ENCODE measurements around the gene DPH3.
A peak's percentile ranks its signal among the peaks of the same experiment; 100 is the strongest.

Gene DPH3

DNA sequence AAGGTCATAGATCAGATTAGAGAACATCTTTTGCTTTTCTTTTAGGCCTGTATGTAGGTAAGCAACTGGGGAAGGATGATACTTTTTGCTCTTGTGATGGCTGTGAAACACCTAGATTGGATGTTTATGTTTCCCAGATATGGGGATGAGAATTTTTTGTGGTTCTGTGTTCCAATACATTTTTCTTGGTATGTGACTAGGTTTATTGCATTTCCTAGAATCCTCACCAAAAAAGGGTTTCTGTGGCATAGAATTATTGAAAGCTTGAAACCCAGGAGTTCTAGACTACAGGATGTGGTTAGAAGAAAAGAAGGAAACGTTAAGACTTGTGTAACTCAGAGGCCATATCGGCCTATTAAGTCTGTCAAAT lies 26.1 kb upstream of the DPH3 start:
- DNase-seq (ENCODE audit: low spot score), result no peak

DNA sequence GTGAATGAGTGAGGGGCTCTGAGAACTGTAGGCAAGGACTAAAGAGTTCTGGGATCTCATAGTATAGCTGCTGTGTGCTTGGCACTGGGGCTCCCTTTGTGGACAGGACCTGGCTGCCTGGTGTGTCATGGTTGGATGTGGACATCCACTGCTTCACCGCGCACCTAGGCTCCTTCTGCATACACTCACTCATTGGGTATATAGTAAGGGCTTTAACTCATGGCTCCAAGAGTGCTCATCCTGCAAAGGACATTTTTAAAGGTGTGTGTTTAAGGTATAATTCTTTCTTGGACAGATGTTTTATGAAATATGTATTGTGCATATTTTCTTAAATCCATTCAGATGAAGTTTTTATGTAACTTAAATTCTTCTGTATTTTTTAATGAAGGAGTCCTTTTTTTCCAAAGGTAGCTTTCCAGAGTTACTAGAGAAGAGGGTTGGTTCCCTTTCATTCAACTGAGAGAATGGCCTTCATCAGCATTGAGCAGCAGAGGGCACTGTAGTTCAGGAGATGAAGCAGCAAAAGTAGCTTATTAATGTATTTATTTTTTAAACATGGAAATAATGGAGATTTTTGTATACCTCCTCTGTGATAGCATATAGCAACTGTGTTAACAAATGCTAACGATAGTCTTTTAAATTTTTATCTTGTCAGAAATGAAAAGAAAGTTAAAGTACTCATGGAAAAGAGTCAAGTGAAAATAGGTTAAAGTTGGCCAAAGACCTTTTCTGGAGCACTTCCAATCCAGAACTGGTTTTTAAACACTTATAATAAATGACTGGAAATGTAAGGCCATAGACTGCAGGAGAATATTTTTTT lies 25.5 kb upstream of the DPH3 start:
- DNase-seq (ENCODE audit: low spot score), result peak; percentile 47

- no peak for DNase-seq (ENCODE audit: low spot score)
Measured at GRCh38 chr3:16289144-16289889, 24.6 kb upstream of the DPH3 start.

DNA sequence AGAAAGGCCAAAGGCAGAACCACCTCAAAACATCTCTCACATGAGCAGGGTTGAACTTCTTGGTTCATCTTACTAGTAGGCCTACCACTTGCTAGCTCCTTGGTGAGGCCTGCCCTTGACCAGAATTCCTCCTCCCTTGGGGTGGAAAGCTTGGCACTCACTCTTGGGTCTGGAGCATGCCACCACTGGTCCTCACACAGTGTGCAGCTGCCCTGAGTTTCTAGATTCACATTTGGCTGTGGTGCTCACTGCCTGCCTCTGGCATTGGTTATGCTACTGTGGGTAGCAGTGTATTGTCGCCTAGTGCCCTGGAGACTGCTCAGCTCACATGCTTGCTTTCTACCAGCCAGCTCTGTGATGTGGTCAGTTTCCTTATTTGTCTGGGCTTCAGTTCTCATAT lies 23.9 kb upstream of the DPH3 start:
- DNase-seq (ENCODE audit: low spot score), result no peak

DNA sequence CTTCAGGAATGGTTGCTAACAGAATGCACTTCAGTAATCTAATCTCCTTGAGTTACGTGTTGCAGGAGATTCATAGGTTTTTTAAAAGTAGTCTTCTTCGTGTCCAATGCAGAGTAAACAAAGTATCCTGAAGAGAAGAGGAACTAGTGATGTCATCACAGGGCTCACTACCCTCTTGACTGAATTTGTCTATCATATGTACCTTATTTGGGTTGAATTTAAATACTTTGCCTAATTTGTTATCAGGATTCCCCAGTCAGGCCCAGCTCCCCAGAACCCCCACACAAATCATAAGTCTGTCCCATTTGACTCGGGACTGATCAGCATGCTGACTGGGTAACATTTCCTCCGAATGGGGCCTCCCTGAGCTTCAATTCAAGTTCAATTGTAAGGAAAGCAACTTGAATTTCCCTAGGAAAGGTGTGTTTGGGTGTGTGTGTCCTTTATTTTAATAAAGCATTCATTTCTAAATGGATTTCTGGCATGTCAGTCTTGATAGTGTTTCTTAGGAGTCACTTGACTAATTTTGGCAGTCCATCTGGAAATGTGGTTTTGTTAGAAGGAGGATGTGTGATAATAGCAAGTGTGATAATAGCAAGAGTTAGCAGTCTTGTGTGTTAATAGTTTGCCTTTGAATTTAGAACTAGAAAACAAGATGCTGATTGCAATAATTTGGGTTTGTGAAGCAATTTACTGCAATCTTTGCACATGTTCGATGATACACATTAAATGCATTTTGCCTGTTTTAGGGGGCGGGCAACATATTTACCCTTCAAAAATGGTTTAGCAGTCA lies 22.2 kb upstream of the DPH3 start:
- no peak for DNase-seq (ENCODE audit: low spot score)

DNA sequence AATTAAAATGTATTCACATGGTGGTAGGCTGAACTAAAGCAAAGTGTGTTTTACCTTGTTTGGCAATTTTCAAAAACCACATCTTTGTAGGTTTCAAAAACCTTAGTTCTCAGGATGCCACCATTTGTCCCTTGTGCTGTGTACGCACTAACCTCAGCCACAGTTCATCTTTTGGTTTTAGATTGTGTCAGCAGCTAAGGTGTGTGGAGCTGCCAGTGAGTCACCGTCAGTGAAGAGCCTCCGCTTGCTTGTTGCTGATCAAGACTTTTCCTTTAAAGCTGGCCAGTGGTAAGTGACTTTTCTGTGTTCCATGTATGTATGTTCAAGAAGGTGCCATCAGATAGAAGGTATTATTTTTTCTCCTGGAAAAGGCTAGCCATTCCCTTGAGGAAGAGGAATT lies 21.4 kb upstream of the DPH3 start:
- no peak for DNase-seq (ENCODE audit: low spot score)

DNA sequence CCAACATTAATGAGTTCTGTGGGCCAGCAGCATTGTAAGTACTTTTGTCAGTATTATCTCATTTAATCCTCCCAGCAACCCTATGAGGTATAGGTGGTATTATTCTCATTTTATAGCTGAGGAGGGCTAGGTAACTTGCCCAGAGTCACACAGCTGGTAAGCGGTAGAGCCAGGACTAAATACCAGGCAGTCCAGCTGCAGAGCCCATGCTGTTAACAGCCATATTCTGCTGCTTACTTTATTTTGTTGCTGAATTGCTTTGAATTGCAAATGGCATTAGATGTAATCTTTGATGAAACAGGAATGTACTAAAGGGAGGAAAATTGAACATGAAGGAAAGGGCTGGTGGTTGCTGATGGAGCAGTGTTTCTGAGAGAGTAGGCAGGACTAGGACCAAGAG lies 19.9 kb upstream of the DPH3 start:
- no peak for DNase-seq (ENCODE audit: low spot score)

GRCh38 chr3:16280671-16281070 lies 15.9 kb upstream of the DPH3 start:
- no peak for DNase-seq (ENCODE audit: low spot score)

GRCh38 chr3:16279010-16279801 lies 14.5 kb upstream of the DPH3 start:
- no peak for DNase-seq (ENCODE audit: low spot score)

DNA sequence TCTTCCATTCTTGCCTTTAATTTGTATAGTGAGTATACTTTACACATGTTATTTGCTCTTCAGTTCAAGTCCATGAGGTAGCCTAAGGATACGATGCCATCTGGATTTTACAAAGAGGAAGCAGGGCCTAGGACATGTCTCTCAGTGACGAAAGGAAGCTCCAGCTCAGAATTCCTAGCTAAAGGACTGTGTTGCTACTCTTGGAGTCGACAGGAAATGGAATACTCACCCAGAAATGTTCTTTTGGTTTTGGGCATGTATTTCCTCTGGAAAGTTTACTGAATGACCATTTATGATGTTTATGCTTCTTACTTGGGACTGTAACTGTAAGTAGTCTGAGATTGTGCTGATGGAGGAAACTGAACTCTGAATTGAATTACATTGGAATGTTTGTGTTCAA lies 12.7 kb upstream of the DPH3 start:
- no peak for DNase-seq (ENCODE audit: low spot score)

GRCh38 chr3:16273867-16274266 lies 9.1 kb upstream of the DPH3 start:
- DNase-seq (ENCODE audit: low spot score), result no peak

DNA sequence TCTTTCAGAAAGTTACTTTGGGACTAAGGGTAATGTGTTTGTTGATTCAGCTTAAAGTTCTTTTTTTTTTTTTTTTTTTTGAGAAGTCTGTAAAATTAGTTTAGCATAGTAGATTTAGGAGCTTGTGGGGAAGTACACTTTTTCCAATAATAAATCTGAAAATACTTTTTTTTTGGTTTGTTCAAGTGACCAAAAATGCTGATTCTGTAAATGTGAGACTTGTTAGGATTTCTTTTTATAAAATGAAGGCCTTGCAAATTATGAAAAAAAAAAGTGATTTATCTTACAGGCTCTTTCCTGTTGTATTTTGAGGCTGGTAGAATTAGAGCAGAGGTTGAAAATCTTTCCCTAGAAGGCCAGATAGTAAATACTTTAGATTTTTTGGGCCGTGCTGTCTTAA lies 7.8 kb upstream of the DPH3 start:
- no peak for DNase-seq (ENCODE audit: low spot score)

DNA sequence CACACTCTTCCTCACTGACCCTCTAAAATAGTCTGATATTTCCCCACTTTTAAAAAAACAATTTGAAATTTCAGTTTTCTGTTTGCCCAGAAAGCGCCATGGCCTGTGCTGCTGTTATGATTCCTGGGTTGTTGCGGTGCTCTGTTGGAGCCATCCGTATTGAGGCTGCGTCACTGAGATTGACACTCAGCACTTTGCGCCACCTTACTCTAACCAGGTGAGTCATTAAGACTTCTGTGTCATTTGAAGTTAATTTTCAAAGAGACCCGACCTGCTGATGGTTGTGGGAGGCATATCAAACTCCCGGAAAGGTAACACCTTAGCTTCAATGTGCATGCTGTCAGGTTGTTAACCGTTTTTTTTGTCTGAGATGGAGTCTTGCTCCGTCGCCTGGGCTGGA lies 6.1 kb upstream of the DPH3 start:
- no peak for DNase-seq (ENCODE audit: low spot score)

- no peak for DNase-seq (ENCODE audit: low spot score)
Measured at GRCh38 chr3:16266714-16267113, 2.0 kb upstream of the DPH3 start.

DNA sequence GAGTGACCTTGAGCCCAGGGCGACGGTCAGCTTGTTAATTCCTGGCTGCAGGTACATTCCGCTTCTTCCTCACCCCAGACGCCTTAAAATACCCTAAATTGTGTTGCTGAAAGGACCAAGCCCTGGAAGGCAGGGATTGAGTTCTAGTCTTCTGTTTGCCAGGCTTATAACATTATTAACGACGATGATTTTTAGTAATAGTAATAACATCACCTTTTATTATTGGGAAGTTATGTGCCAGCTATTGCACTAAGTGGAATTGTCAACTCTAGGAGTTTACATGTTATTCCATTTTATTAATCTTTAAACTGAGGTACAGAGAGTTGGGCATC lies 678 bp upstream of the DPH3 start:
- DNase-seq (ENCODE audit: low spot score), result no peak

GRCh38 chr3:16264174-16264707 lies 502 bp downstream of the DPH3 start:
- no peak for DNase-seq (ENCODE audit: low spot score)

DNA sequence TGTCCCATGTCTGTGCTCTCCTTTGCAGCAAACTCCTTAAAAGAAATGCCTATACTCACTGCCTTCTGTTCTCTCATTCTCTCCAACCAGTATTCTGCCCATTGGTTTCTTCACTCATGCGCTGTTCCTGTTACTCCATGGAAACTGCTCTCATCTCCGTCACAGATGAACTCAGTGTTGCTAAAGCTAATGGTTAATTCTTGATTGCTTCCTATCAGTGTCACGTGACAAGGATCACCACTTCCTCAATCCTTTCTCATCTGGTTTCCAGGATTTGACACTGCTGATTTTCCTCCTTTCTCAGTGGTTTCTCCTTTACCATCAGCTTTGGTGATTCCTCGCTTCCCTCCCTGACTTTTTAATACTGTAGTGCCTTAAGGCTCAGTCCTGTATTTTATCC lies 2.6 kb downstream of the DPH3 start:
- no peak for DNase-seq (ENCODE audit: low spot score)

GRCh38 chr3:16260046-16260445 lies 4.7 kb downstream of the DPH3 start:
- DNase-seq (ENCODE audit: low spot score), result no peak

DNA sequence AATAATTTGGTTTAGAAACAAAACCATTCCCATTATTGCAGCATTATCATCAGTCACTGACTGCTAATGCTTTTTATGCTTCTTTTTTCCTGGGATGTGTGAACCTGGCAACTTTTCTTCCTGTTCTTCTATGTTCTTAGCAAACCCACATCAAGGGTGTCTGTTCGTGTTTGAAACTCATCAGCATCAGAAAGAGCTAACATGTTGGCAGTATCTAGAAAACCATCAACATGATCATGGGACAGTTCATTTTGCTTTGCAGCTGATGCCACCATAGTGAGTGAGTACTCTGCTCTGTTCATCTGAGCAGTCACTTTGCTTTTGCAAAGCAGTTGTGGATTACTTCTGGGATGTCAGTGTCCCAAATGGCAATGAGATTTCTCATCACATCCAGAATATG lies 5.9 kb downstream of the DPH3 start:
- no peak for DNase-seq (ENCODE audit: low spot score)

DNA sequence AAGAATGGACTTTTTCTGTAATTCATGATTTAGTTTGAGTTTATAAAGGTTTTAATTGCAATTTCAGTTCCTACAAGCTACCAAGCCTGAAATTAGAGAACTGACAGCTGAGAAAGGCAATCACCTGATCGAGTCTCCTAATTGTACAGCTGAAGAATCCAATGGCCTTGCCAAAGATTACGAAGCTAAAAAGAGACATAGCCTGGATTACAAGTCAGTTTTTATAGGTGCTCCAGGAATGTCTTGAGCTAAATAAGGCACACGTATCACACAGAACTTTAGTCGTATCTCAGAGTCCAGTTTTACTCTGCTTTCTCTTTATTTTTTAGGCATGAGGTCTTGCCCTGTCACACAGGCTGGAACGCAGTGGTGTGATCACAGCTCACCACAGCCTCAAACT lies 6.6 kb downstream of the DPH3 start:
- DNase-seq (ENCODE audit: low spot score), result no peak

- no peak for DNase-seq (ENCODE audit: low spot score)
Measured at GRCh38 chr3:16257309-16257708, 7.4 kb downstream of the DPH3 start.

DNA sequence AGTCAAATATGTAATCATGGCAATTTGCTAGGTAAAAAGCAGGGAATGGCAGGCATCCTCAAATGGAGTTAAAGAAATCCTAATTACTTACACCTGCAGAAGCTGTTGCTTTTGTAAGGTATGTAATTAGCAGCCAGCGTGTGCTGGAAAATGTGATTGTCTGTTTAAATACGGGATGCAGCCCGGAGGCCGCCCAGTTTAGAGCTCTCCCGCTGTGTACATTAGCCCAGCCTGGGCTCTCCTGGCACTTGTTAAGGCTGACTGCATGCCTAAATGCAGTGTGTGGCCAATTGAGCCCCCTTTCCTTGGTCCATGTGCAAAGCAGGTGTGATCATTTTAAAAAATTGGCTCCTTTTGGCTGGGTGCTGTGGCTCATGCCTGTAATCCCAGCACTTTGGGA lies 9.0 kb downstream of the DPH3 start:
- DNase-seq (ENCODE audit: low spot score), result no peak

Measured in globus pallidus (tissue), 1 donor.